Muscle of back (tissue), 11 donors: ENCODE results near the gene RPUSD2. TPM values are rescaled to one million over a fixed set of nuclear protein-coding genes. Genes with fewer than 3 reads are reported as not detected.
A peak's percentile ranks its signal among the peaks of the same experiment; 100 is the strongest.
"Not testable (repeated sequence)": the region's sequence is repeated elsewhere in the genome, so short reads cannot be mapped to it uniquely, and the experiment has no call there.

Experiments used
- DNase-seq, 3 donors: peaks; one replicate each; pipeline versions ENCODE4 v3.0.0 to v3.0.0-alpha.2; 2013
- polyA plus RNA-seq, 10 donors: library from polyadenylated mRNA; unstranded; fragments of 120-200 nt; gene quantifications; one replicate each; pipeline ENCODE4 v1.2.1, GENCODE V29; 2013; ENCODE audit not compliant: insufficient read length in 10 of 10

Gene RPUSD2
- polyA plus RNA-seq, 10 donors, result 6.2 to 12.0 (median 8.0) TPM

DNA sequence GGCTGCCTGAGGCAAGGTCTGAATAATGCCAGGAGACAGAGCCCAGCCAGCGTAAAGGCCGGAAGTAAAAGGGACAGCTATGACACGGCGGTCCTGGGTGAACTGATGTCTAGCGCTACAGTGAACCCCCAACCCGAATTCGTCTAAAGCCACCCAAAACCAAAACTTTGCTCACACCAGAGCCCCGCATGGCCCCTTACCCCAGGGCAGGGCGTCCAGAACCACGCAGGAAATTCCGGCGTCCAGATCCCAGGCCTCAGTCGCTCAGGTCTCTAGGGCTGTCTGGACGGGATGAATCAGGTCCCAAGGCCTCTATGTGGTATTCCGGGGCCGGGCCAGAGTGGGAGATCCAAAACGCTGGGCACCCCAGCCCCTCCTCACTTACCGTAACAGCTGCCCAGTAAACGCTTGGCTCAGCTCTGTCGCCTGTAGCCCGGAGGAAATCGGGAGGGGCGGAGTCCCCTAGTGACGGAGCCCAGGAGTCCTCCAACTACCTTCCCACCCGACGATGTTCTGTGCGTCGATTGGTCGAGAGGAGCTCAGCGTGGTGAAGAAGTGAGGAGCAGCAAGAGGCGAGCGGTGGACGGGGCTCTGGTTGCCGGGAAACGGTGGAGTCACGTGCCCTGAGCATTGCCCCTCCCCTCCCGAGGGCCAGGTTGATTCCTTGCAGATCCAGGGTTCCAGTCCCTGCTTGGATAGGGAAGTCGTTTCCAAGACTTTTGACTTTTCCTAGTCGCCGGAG lies 4.3 kb upstream of the RPUSD2 start, which contains the start of gene CCDC32:
CCDC32 (minus strand) TSS at position 452 of the 742 bp plus-strand sequence. CDS start 2,027 bp downstream, outside the sequence.
- peak; percentile 98 to 99 (median 98) for DNase-seq

- DNase-seq, result no peak
These were observed 3.5 kb upstream of the RPUSD2 start for GRCh38 chr15:40565333-40566238.

GRCh38 chr15:40567111-40567510 lies 2.0 kb upstream of the RPUSD2 start:
- DNase-seq, result no peak

DNA sequence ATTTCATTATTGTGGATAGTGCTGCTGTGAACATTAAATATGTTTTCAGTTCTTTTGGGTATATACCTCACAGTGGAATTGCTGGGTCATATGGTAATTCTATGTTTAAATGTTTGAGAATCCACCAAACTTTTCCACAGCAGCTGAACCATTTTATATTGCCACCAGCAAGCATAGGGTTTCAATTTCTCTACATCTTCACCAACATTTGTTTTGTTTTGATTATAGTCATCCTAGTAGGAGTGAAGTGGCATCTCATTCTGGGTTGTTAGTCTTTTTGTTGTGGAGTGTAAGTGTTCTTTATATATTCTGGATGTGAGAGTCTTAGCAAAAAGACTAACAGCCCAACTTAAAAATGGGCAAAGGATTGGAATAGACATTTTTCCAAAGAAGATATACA lies 6.0 kb downstream of the RPUSD2 start:
- no peak for DNase-seq

DNA sequence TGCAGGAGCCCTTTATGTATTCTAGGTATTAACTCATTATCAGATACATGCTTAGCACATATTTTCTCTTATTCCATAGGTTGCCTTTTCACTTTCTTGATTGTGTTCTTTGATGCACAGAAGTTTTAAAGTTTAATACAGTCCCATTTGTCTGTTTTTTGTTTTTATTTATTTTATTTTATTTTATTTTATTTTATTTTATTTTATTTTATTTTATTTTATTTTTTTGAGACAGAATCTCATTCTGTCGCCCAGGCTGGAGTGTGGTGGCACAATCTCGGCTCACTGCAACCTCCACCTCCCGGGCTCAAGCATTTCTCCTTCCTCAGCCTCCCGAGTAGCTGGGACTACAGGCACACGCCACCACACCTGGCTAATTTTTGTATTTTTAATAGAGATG lies 7.8 kb downstream of the RPUSD2 start:
- not testable (repeated sequence) for DNase-seq

DNA sequence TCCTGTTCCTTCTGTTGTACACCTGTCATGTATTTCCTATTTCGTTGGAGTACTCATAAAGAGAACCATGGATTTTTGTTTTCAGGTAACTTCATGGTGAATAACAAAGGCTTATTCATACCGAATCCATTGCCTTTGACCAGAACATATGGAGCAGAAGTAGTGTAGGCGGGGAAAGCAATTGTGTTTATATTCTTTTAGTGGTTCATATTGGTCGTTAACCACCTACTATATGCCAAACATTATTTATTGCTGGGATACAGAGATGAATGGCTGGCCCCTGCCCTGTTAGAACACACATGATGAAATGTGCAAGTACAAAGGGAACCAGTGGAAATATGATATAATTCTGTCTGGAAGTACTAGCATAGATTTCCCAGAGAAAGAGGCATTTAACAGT lies 9.8 kb downstream of the RPUSD2 start:
- no peak for DNase-seq

GRCh38 chr15:40581796-40582195 lies 12.7 kb downstream of the RPUSD2 start:
- DNase-seq, result not testable (repeated sequence)

- peak; percentile 28 to 78 (median 71) for DNase-seq
These were observed 13.7 kb downstream of the RPUSD2 start for GRCh38 chr15:40582726-40583246.

DNA sequence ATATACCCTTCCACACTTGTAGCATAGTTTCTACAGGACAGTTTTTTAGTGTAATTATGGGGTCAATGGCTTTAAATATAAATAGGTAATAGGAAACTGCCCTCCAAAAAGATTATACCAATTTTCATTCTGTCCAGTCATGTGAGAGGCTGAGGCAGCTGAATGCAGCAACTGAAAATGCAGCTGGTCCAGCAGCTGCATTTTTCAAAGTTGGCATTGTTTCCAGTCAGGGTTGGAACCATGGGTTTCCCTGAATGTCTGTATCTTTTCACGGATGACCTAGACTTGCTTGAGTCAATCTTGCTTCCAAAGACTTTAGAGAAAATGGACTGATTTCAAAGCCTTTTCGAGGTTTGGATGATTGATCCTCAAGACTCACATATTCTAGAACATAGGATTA lies 15.1 kb downstream of the RPUSD2 start:
- DNase-seq, result peak; percentile 45 to 75 (median 54)

GRCh38 chr15:40590667-40591050 lies 21.6 kb downstream of the RPUSD2 start:
- peak in 1 of 3 donors; percentile 20 for DNase-seq

DNA sequence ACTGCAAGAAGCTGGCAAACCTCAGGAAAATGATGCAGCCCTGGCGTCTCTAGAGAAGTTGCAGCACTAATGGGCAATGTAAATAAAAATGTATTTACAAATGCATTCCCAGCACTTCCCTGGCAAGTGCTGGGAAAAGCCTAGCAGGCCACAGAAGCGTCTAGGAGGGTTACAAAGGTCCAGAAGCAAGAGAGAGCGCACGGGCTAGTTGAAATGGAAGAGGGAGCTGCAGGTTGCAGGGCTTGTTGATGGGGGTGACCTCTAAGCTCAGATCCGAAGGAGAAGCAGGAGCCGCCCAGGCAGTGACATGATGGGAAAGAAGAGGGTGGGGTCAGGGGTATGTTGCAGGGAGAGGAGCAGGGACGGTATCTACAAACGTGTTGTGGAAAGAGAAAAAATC lies 22.3 kb downstream of the RPUSD2 start:
- no peak for DNase-seq

GRCh38 chr15:40593165-40593564 lies 24.1 kb downstream of the RPUSD2 start:
- DNase-seq, result no peak

- DNase-seq, result peak; percentile 97 to 99 (median 97)
These were observed 24.7 kb downstream of the RPUSD2 start, which contains the start of gene KNL1 for GRCh38 chr15:40593588-40594428. KNL1 (plus strand) TSS chr15:40594249; CDS start chr15:40602932, 8,683 bp downstream.

DNA sequence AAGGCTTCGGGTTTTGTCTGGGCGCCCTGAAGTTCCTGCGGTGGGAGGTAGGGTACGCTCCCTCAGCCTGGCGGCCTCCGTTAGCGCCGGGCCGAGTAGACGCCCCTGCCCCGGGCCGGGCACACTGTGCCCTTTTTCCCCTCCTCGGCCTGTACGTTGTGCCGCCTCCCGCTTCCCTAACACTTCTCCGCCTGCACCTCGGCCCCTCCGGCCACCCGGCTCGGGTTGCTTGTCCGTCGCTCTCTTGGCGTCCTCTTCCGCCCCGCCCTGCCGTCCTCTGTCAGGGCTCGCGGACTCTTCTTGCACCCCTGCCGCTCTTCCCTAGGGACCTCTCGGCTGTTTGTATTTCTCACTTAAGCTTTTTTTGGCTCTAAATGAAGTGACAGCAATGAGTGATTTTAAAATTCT lies 25.3 kb downstream of the RPUSD2 start:
- peak; percentile 47 to 91 (median 67) for DNase-seq

DNA sequence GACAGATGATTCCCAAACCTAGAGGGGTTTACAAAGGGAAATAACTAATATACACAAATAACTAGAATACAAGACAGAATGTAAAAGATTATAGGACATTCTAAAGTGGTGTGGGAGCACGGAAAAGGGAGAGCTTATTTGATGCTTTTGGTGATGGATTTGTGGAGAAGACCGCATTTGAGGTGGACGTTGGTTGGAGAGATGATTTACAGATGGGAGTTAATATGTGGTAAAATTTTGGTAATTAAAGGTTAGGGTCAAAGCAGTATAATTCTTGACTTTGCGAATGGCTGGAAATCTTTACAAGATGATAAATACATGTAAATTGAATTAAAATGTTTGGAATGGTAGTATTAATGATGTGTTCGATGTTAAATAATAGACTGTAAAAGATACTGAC lies 26.1 kb downstream of the RPUSD2 start:
- no peak for DNase-seq

DNA sequence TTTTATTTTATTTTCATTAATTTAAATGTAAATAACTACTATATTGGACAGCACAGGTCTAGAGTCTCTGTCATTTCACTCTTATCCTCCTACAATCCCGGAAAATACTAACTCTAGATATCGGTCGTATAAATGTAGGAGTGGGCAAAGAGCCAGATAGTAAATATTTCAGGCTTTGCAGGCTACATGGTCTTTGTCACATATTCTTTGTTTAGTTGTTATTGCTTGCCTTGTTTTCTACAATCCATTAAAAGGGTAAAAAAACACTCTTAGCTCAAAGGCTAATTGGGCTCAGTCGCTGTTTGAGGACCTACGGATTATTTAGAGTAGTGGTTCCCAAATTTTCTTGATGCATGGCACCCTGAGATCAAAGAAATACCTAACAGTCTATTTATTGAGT lies 26.7 kb downstream of the RPUSD2 start:
- no peak for DNase-seq

GRCh38 chr15:40597024-40597423 lies 27.9 kb downstream of the RPUSD2 start:
- DNase-seq, result no peak

- DNase-seq, result no peak
These were observed 29.0 kb downstream of the RPUSD2 start for GRCh38 chr15:40598126-40598525.

GRCh38 chr15:40598672-40599071 lies 29.6 kb downstream of the RPUSD2 start:
- no peak for DNase-seq

DNA sequence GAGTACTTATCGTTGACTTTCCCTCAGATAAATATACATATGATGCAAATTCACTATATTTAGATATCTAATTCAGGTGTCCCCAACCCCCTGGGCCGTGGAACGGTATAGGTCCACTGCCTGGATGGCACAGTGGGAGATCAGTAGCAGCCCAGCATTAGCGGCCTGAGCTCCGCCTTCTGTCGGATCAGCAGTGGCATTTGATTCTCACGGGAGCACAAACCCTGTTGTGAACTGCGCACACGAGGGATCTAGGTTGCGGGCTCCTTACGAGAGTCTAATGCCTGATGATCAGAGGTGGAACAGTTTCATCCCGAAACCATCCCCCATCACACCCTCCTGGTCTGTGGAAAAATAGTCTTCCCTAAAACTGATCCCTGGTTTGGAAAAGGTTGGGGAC lies 31.9 kb downstream of the RPUSD2 start:
- no peak for DNase-seq

DNA sequence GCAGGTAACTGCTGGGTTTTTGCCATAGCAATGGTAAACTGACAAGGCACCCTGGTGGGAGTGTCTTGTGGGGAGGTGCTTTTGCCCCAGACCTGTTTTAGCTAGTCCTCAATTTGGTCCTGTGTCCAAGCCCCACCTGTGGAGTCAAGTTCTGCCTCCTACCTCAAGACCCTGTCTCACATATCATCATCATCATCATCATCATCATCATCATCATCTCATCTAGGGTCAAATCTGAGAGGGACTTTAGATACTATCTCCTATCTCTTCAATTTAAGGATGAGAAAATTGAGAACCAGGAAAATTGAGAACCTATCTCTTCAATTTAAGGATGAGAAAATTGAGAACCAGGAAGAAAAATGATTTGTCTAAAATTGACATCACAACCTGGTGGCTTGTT lies 34.8 kb downstream of the RPUSD2 start:
- no peak for DNase-seq
